ENCODE results near the gene CLCN6.

- TF ChIP-seq CTCF (IDR thresholded peaks at IDR 0.05) (no peak), POLR2A (IDR thresholded peaks at IDR 0.05) (no peak)
Observed at GRCh38 chr1:11765661-11766428, 40.1 kb upstream of the CLCN6 start.
